ENCODE data around the gene PRMT7.

GRCh38 chr16:68389750-68390371, 79.0 kb downstream of the PRMT7 start:
- TF ChIP-seq CTCF (conservative IDR thresholded peaks at IDR 0.05; ENCODE audit: low read depth, low read length) (no peak), EZH2 (IDR thresholded peaks at IDR 0.05; ENCODE audit: low read length, unreplicated experiment) (no peak)
